Measurements from ENCODE around the gene PLVAP. TPM values are rescaled to one million over a fixed set of nuclear protein-coding genes. Genes with fewer than 3 reads are reported as not detected.
A peak's percentile ranks its signal among the peaks of the same experiment; 100 is the strongest.

Gene PLVAP
- total RNA-seq, 1 donor from 2014 or later: 4.6 TPM

DNA sequence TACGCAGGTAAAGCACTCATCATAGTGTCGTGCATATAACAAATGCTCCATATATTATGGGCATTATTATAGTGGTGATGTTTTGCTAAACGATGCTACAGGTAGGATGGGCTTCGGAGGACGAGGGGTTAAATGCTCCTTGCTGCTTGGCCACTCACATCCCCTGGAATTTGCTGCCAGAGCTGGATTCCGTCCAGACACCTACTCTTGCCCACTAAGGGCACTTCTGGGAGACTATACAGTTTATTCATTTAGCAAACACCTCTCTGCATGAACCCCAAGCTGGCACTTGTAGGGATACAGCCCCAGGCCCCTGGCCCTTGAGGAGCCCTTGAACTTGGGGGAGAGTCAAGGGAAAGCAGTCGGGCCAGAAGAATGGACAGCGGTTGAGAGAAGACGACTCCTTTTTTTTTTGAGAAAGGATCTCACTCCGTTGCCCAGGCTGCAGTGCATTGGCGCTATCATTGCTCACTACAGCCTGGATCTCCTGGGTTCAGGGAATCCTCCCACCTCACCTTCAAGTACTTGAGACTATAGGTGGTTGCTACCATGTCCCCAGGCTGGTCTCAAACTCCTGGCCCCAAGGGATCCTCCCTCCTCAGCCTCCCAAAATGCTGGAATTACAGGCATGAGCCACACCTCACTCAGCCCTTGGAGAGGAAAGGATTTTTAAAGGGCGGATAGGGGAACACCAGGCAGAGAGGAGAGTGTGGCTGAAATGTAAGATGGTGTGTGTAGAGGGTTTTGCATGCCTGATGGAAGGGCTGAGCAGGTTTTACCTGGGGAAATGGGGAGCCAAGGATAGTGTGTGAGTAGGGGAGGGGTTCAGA, 72.5 kb downstream of the PLVAP start:
- DNase-seq (ENCODE audit: low spot score) (no peak), ATAC-seq (no peak)

GRCh38 chr19:17303940-17304267, 73.2 kb downstream of the PLVAP start:
- no peak for ATAC-seq
- DNase-seq (ENCODE audit: low spot score): no peak

DNA sequence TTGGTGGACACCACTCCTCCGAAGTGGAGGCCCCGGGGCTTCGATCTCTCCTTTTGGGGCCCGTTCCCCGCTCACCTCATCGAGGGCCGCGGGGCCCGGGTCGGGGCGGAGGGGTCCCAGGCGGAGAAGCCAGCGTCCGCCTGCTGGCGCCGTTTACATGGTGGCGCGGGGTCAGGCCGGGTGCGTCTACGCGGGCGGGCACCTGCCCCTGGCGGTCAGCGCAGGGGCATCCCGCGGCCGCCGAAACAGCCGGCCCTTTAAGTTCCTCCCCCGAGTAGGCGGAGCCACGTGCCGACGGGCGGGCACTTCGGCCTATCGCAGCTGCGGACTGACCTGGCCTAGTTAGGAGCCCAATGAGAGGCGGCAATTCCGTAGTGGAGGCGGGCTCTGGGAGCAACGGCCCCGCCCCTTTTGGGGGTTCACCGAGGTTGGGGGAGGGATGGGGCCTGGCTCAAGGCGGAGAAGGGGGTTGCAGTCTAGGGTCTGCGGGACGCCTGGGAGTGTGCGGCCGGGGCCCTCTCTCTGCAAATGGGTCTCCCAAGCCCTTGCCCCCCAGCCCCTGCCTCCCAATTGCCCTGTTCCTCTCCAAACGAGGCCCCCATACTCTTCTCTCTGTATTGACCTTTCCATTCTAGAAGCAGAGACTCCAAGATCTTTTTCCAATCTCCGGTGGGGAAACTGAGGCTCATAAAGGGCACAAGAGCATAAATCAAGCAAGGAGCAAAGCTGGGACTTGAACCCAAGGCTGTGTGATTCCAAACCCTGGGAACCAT, 73.8 kb downstream of the PLVAP start, which contains the start of gene ABHD8:
ABHD8 (minus strand) TSS at position 259 of the 773 bp plus-strand sequence. CDS start 1,809 bp downstream, outside the sequence.
- ATAC-seq: peak; percentile 74
- peak; percentile 98 for DNase-seq (ENCODE audit: low spot score)

GRCh38 chr19:17302391-17303166, 74.6 kb downstream of the PLVAP start:
- ATAC-seq: no peak
- no peak for DNase-seq (ENCODE audit: low spot score)

Other genes starting within 250 kb of the PLVAP start
- 19.9 TPM for gene USE1, start 162.0 kb downstream of the PLVAP start, total RNA-seq
- 63.0 TPM for gene OCEL1, start 151.1 kb downstream of the PLVAP start, total RNA-seq
- 126 TPM for gene NR2F6, start 131.4 kb downstream of the PLVAP start, total RNA-seq
- 1.6 TPM for gene USHBP1, start 112.6 kb downstream of the PLVAP start, total RNA-seq
- 41.0 TPM for gene BABAM1, start 109.9 kb downstream of the PLVAP start, total RNA-seq
- 0.48 TPM for gene ANKLE1, start 95.4 kb downstream of the PLVAP start, total RNA-seq
- 18.4 TPM for gene ABHD8, start 73.9 kb downstream of the PLVAP start, total RNA-seq
- 148 TPM for gene MRPL34, start 71.5 kb downstream of the PLVAP start, total RNA-seq
- gene DDA1, start 67.8 kb downstream of the PLVAP start, total RNA-seq: 10.9 TPM
- 9.6 TPM for gene ANO8, start 42.5 kb downstream of the PLVAP start, total RNA-seq
- 14.3 TPM for gene GTPBP3, start 39.8 kb downstream of the PLVAP start, total RNA-seq
- gene CCDC194, start 16.9 kb upstream of the PLVAP start, total RNA-seq: 0.50 TPM
- gene BST2, start 28.3 kb upstream of the PLVAP start, total RNA-seq: 103 TPM
- 22.6 TPM for gene MVB12A, start 42.7 kb upstream of the PLVAP start, total RNA-seq
- 0.15 TPM for gene TMEM221, start 71.3 kb upstream of the PLVAP start, total RNA-seq
- not detected for gene NXNL1, start 83.6 kb upstream of the PLVAP start, total RNA-seq
- gene SLC27A1, start 93.2 kb upstream of the PLVAP start, total RNA-seq: 7.0 TPM
- 38.9 TPM for gene PGLS, start 134.3 kb upstream of the PLVAP start, total RNA-seq
- gene COLGALT1, start 178.3 kb upstream of the PLVAP start, total RNA-seq: 31.5 TPM